Stimulated activated CD8-positive, alpha-beta memory T cell treated with anti-CD3 and anti-CD28 coated beads, Interleukin-12 subunit alpha, Interleukin-12 subunit beta, amount 100 ng/mL, for 4 hours (primary cell): ENCODE results near the gene DDX47.
"Not testable (repeated sequence)": the region's sequence is repeated elsewhere in the genome, so short reads cannot be mapped to it uniquely, and the experiment has no call there.

Source experiments
- DNase-seq: peaks from one replicate; pipeline ENCODE4 v3.0.0-alpha.2; 2020; ENCODE audit warnings: low read depth

Gene DDX47

GRCh38 chr12:12872139-12872933, 59.2 kb downstream of the DDX47 start:
- DNase-seq, result no peak

GRCh38 chr12:12872934-12873275, 59.8 kb downstream of the DDX47 start:
- no peak for DNase-seq

GRCh38 chr12:12874029-12874428, 60.9 kb downstream of the DDX47 start:
- DNase-seq, result no peak

- not testable (repeated sequence) for DNase-seq
These were observed 62.2 kb downstream of the DDX47 start for GRCh38 chr12:12875301-12875700.

GRCh38 chr12:12877153-12877768, 64.1 kb downstream of the DDX47 start:
- DNase-seq, result no peak

GRCh38 chr12:12877781-12878455, 64.8 kb downstream of the DDX47 start:
- DNase-seq, result no peak
